HTR-8/SVneo (cell line): Measurements from ENCODE around the gene MYO9A.
"Not testable (repeated sequence)": the region's sequence is repeated elsewhere in the genome, so short reads cannot be mapped to it uniquely, and the experiment has no call there.

Source experiments
- DNase-seq: peaks from one replicate; pipeline ENCODE4 v3.0.0; 2011; ENCODE audit warnings: low spot score, mixed read lengths; ENCODE audit not compliant: insufficient read length
- FAIRE-seq: peaks from 2 replicates; lab custom pipeline; 2011; peaks lifted over from hg19 to GRCh38; lab: Jason Lieb, UNC

Gene MYO9A

GRCh38 chr15:71914092-71914491, 203.9 kb downstream of the MYO9A start:
- no peak for DNase-seq
- no peak for FAIRE-seq

GRCh38 chr15:71899674-71900073, 218.3 kb downstream of the MYO9A start:
- FAIRE-seq (no peak), DNase-seq (no peak)

GRCh38 chr15:71893691-71894090, 224.3 kb downstream of the MYO9A start:
- DNase-seq (no peak), FAIRE-seq (no peak)

- DNase-seq (no peak), FAIRE-seq (no peak)
Observed at GRCh38 chr15:71892335-71892734, 225.6 kb downstream of the MYO9A start.

- FAIRE-seq (no peak), DNase-seq (no peak)
Observed at GRCh38 chr15:71891026-71891425, 226.9 kb downstream of the MYO9A start.

- DNase-seq (no peak), FAIRE-seq (no peak)
Observed at GRCh38 chr15:71889947-71890346, 228.0 kb downstream of the MYO9A start.

GRCh38 chr15:71889385-71889784, 228.6 kb downstream of the MYO9A start:
- FAIRE-seq (no peak), DNase-seq (no peak)

- DNase-seq (no peak), FAIRE-seq (no peak)
Observed at GRCh38 chr15:71888797-71889196, 229.2 kb downstream of the MYO9A start.

- FAIRE-seq, result no peak
- no peak for DNase-seq
Observed at GRCh38 chr15:71885390-71885789, 232.6 kb downstream of the MYO9A start.

- DNase-seq (no peak), FAIRE-seq (peak; percentile 49)
Observed at GRCh38 chr15:71883447-71883846, 234.5 kb downstream of the MYO9A start.

- FAIRE-seq, result no peak
Observed at GRCh38 chr15:71880276-71880675, 237.7 kb downstream of the MYO9A start.

GRCh38 chr15:71874245-71874644, 243.7 kb downstream of the MYO9A start:
- DNase-seq (no peak), FAIRE-seq (no peak)

More at GRCh38 chr15:71880276-71880675, 237.7 kb downstream of the MYO9A start:
- no peak for DNase-seq

GRCh38 chr15:71858232-71858631, 259.7 kb downstream of the MYO9A start:
- DNase-seq, FAIRE-seq: not testable (repeated sequence)

GRCh38 chr15:71853543-71853942, 264.4 kb downstream of the MYO9A start:
- FAIRE-seq (no peak), DNase-seq (no peak)

- DNase-seq (no peak), FAIRE-seq (no peak)
Observed at GRCh38 chr15:71844916-71845315, 273.0 kb downstream of the MYO9A start.

- FAIRE-seq, result no peak
Observed at GRCh38 chr15:71841563-71841962, 276.4 kb downstream of the MYO9A start.

GRCh38 chr15:71830981-71831380, 287.0 kb downstream of the MYO9A start:
- DNase-seq (no peak), FAIRE-seq (no peak)

More at GRCh38 chr15:71841563-71841962, 276.4 kb downstream of the MYO9A start:
- no peak for DNase-seq

- no peak for DNase-seq
- FAIRE-seq, result no peak
Observed at GRCh38 chr15:71826196-71826595, 291.8 kb downstream of the MYO9A start.

GRCh38 chr15:71825021-71825730, 292.8 kb downstream of the MYO9A start:
- DNase-seq (no peak), FAIRE-seq (no peak)

GRCh38 chr15:71823801-71824200, 294.1 kb downstream of the MYO9A start:
- FAIRE-seq (no peak), DNase-seq (no peak)

- DNase-seq (no peak), FAIRE-seq (no peak)
Observed at GRCh38 chr15:71822890-71823630, 294.9 kb downstream of the MYO9A start.
